Activated CD8-positive, alpha-beta T cell treated with anti-CD3 and anti-CD28 coated beads, Interleukin-2, amount 10 ng/mL, durations not matched to agents 7 days and 5 days (primary cell): ENCODE measurements around the gene CD44. TPM values are rescaled to one million over a fixed set of nuclear protein-coding genes. Genes with fewer than 3 reads are reported as not detected.

Source experiments
- ATAC-seq: fragments of 150-1000 bp; cut with Tn5 transposase; one replicate; pipeline ENCODE4 v1.10.0; 2021; ENCODE audit warnings: moderate library complexity
- CTCF ChIA-PET: fragments of 350-600 bp; sonication (Branson Sonifier 250); formaldehyde crosslinking; loops from one replicate; lab custom pipeline; 2021; ENCODE audit warnings: antibody characterized with exemption; lab: Charles Lee
- POLR2A ChIA-PET: fragments of 350-600 bp; sonication (Branson Sonifier 250); formaldehyde crosslinking; loops from one replicate; lab custom pipeline; 2021; ENCODE audit warnings: antibody characterized with exemption; lab: Charles Lee
- DNase-seq: peaks from one replicate; pipeline ENCODE4 v3.0.0-alpha.2; 2020
- H3K27ac Mint-ChIP-seq: one replicate; pipeline ENCODE4 v1.8.0; 2021; ENCODE audit warnings: mild to moderate bottlenecking, mixed read lengths
- H3K27me3 Mint-ChIP-seq: one replicate; pipeline ENCODE4 v1.8.0; 2021; ENCODE audit warnings: low read depth, mixed read lengths
- H3K36me3 Mint-ChIP-seq: one replicate; pipeline ENCODE4 v1.8.0; 2021; ENCODE audit warnings: low read depth, mixed read lengths
- H3K4me1 Mint-ChIP-seq: one replicate; pipeline ENCODE4 v1.8.0; 2021; ENCODE audit warnings: low read depth, mixed read lengths
- H3K4me3 Mint-ChIP-seq: one replicate; pipeline ENCODE4 v1.8.0; 2021; ENCODE audit warnings: mild to moderate bottlenecking, mixed read lengths
- H3K9me3 Mint-ChIP-seq: one replicate; pipeline ENCODE4 v1.8.0; 2022; ENCODE audit warnings: mixed read lengths; ENCODE audit not compliant: insufficient read depth
- total RNA-seq, 2 experiments: library from RNA; stranded (reverse); gene quantifications; one replicate each; pipeline ENCODE4 v1.2.3, GENCODE V29; 2021

CD44 gene
- total RNA-seq, 2 experiments from 2014 or later, result 398 to 399 TPM

- POLR2A ChIA-PET, result no interaction called here
- peaks cover 26% of the 10 kb centered on the region for H3K36me3 Mint-ChIP-seq
Observed at GRCh38 chr11:35253237-35253636, 114.3 kb downstream of the CD44 start.

GRCh38 chr11:35255514-35255913 lies 116.5 kb downstream of the CD44 start:
- ATAC-seq (no peak), DNase-seq (no peak)
- H3K27ac Mint-ChIP-seq, result peak overlapping the region; percentile 14
- CTCF ChIA-PET, result interaction anchor here (1.3 to 2.6 kb wide), 3 partner anchors 10 to 18 kb away, joined by 7 to 10 read pairs (median 9); no protein-coding TSS in a partner anchor
- POLR2A ChIA-PET, result interaction anchor here (0.7 kb wide), 1 partner anchor 159 kb away, joined by 3 read pairs; no protein-coding TSS in a partner anchor
- peaks cover 19% of the 10 kb centered on the region for H3K36me3 Mint-ChIP-seq
- H3K9me3 Mint-ChIP-seq, result peaks cover 4% of the 10 kb centered on the region
- no peak overlapping the region for H3K4me3 Mint-ChIP-seq
- peaks cover 3% of the 10 kb centered on the region for H3K27me3 Mint-ChIP-seq
- peaks cover 38% of the 10 kb centered on the region for H3K4me1 Mint-ChIP-seq

More at GRCh38 chr11:35253237-35253636, 114.3 kb downstream of the CD44 start:
- Mint-ChIP-seq H3K9me3 (peaks cover 19% of the 10 kb centered on the region), H3K4me3 (no peak overlapping the region), H3K27me3 (no peaks in the 10 kb centered on the region), H3K4me1 (peaks cover 37% of the 10 kb centered on the region), H3K27ac (no peak overlapping the region)
- no peak for DNase-seq
- CTCF ChIA-PET, result interaction anchor here (1.4 kb wide), 1 partner anchor 16 kb away, joined by 4 read pairs; no protein-coding TSS in a partner anchor
- ATAC-seq, result no peak

- ChIA-PET CTCF (interaction anchor here (1.3 to 2.6 kb wide), 5 partner anchors 11 to 19 kb away, joined by 7 to 10 read pairs (median 10); no protein-coding TSS in a partner anchor), POLR2A (no interaction called here)
- Mint-ChIP-seq H3K4me3 (no peak overlapping the region), H3K36me3 (peaks cover 19% of the 10 kb centered on the region), H3K27ac (peak overlapping the region; percentile 87), H3K4me1 (peaks cover 40% of the 10 kb centered on the region), H3K27me3 (peaks cover 3% of the 10 kb centered on the region), H3K9me3 (peaks cover 4% of the 10 kb centered on the region)
- no peak for DNase-seq
- ATAC-seq, result no peak
Observed at GRCh38 chr11:35256296-35256695, 117.3 kb downstream of the CD44 start.

GRCh38 chr11:35257281-35257680 lies 118.3 kb downstream of the CD44 start:
- Mint-ChIP-seq H3K4me1 (peaks cover 40% of the 10 kb centered on the region), H3K27me3 (peaks cover 6% of the 10 kb centered on the region), H3K4me3 (peak overlapping the region; percentile 45), H3K36me3 (peaks cover 17% of the 10 kb centered on the region), H3K9me3 (peaks cover 4% of the 10 kb centered on the region), H3K27ac (peak overlapping the region; percentile 87)
- CTCF ChIA-PET, result interaction anchor here (0.6 to 2.6 kb wide), 11 partner anchors 12 to 119 kb away, joined by 3 to 10 read pairs (median 7); no protein-coding TSS in a partner anchor
- POLR2A ChIA-PET, result no interaction called here
- ATAC-seq (peak; percentile 100), DNase-seq (peak; percentile 30)

GRCh38 chr11:35259529-35259928 lies 120.6 kb downstream of the CD44 start:
- peaks cover 8% of the 10 kb centered on the region for H3K27me3 Mint-ChIP-seq
- H3K9me3 Mint-ChIP-seq, result peaks cover 4% of the 10 kb centered on the region
- no peak overlapping the region for H3K27ac Mint-ChIP-seq
- ChIA-PET POLR2A (interaction anchor here (1.1 kb wide), 1 partner anchor 45 kb away, joined by 3 read pairs; no protein-coding TSS in a partner anchor), CTCF (interaction anchor here (1.1 kb wide), 1 partner anchor 23 kb away, joined by 3 read pairs; no protein-coding TSS in a partner anchor)
- H3K4me1 Mint-ChIP-seq, result peaks cover 40% of the 10 kb centered on the region
- H3K4me3 Mint-ChIP-seq, result no peak overlapping the region
- DNase-seq, result no peak
- peaks cover 17% of the 10 kb centered on the region for H3K36me3 Mint-ChIP-seq
- no peak for ATAC-seq

- peaks cover 35% of the 10 kb centered on the region for H3K4me1 Mint-ChIP-seq
- H3K27ac Mint-ChIP-seq, result no peak overlapping the region
- ATAC-seq (no peak), DNase-seq (no peak)
- H3K36me3 Mint-ChIP-seq, result peaks cover 12% of the 10 kb centered on the region
- ChIA-PET POLR2A (no interaction called here), CTCF (interaction anchor here (0.8 to 1.6 kb wide), 4 partner anchors 12 to 131 kb away, joined by 3 to 4 read pairs (median 4); no protein-coding TSS in a partner anchor)
- H3K4me3 Mint-ChIP-seq, result no peak overlapping the region
- H3K27me3 Mint-ChIP-seq, result peaks cover 8% of the 10 kb centered on the region
- peaks cover 8% of the 10 kb centered on the region for H3K9me3 Mint-ChIP-seq
Observed at GRCh38 chr11:35260342-35260985, 121.5 kb downstream of the CD44 start.

- DNase-seq, result no peak
- Mint-ChIP-seq H3K4me1 (peaks cover 36% of the 10 kb centered on the region), H3K36me3 (peaks cover 8% of the 10 kb centered on the region), H3K9me3 (peaks cover 8% of the 10 kb centered on the region), H3K27ac (no peak overlapping the region), H3K27me3 (peaks cover 8% of the 10 kb centered on the region), H3K4me3 (no peak overlapping the region)
- ChIA-PET CTCF (interaction anchor here (0.8 to 1.6 kb wide), 3 partner anchors 14 to 131 kb away, joined by 3 to 4 read pairs (median 4); no protein-coding TSS in a partner anchor), POLR2A (no interaction called here)
- ATAC-seq, result no peak
Observed at GRCh38 chr11:35261197-35261596, 122.2 kb downstream of the CD44 start.

GRCh38 chr11:35262056-35262455 lies 123.1 kb downstream of the CD44 start:
- ChIA-PET POLR2A (no interaction called here), CTCF (interaction anchor here (1.0 kb wide), 1 partner anchor 43 kb away, joined by 3 read pairs; no protein-coding TSS in a partner anchor)
- peaks cover 34% of the 10 kb centered on the region for H3K4me1 Mint-ChIP-seq
- no peak overlapping the region for H3K27ac Mint-ChIP-seq
- no peak for DNase-seq
- H3K27me3 Mint-ChIP-seq, result peaks cover 8% of the 10 kb centered on the region
- ATAC-seq, result no peak
- H3K36me3 Mint-ChIP-seq, result peaks cover 2% of the 10 kb centered on the region
- H3K4me3 Mint-ChIP-seq, result no peak overlapping the region
- peaks cover 5% of the 10 kb centered on the region for H3K9me3 Mint-ChIP-seq

GRCh38 chr11:35262735-35263134 lies 123.8 kb downstream of the CD44 start:
- no peak overlapping the region for H3K27ac Mint-ChIP-seq
- CTCF ChIA-PET, result interaction anchor here (1.0 kb wide), 1 partner anchor 43 kb away, joined by 3 read pairs; no protein-coding TSS in a partner anchor
- peaks cover 27% of the 10 kb centered on the region for H3K4me1 Mint-ChIP-seq
- H3K4me3 Mint-ChIP-seq, result no peak overlapping the region
- H3K27me3 Mint-ChIP-seq, result peaks cover 8% of the 10 kb centered on the region
- DNase-seq (no peak), ATAC-seq (no peak)
- H3K9me3 Mint-ChIP-seq, result peaks cover 5% of the 10 kb centered on the region
- POLR2A ChIA-PET, result no interaction called here
- peaks cover 6% of the 10 kb centered on the region for H3K36me3 Mint-ChIP-seq

- peaks cover 20% of the 10 kb centered on the region for H3K4me1 Mint-ChIP-seq
- H3K27ac Mint-ChIP-seq, result no peak overlapping the region
- H3K4me3 Mint-ChIP-seq, result no peak overlapping the region
- ChIA-PET POLR2A (no interaction called here), CTCF (interaction anchor here (1.0 kb wide), 1 partner anchor 40 kb away, joined by 4 read pairs; no protein-coding TSS in a partner anchor)
- peaks cover 5% of the 10 kb centered on the region for H3K9me3 Mint-ChIP-seq
- DNase-seq (no peak), ATAC-seq (no peak)
- peaks cover 8% of the 10 kb centered on the region for H3K36me3 Mint-ChIP-seq
- H3K27me3 Mint-ChIP-seq, result peaks cover 5% of the 10 kb centered on the region
Observed at GRCh38 chr11:35265755-35266454, 126.9 kb downstream of the CD44 start.

- ATAC-seq (no peak), DNase-seq (no peak)
- Mint-ChIP-seq H3K36me3 (peaks cover 12% of the 10 kb centered on the region), H3K4me3 (no peak overlapping the region), H3K4me1 (peaks cover 34% of the 10 kb centered on the region), H3K27me3 (peaks cover under 1% of the 10 kb centered on the region), H3K9me3 (peaks cover 5% of the 10 kb centered on the region), H3K27ac (no peak overlapping the region)
- ChIA-PET POLR2A (no interaction called here), CTCF (no interaction called here)
Observed at GRCh38 chr11:35267504-35267903, 128.5 kb downstream of the CD44 start.
